ENCODE data around the gene GPR18. TPM values are rescaled to one million over a fixed set of nuclear protein-coding genes. Genes with fewer than 3 reads are reported as not detected.
A peak's percentile ranks its signal among the peaks of the same experiment; 100 is the strongest.

The GPR18 gene
- total RNA-seq, 4 donors from 2014 or later, result not detected

DNA sequence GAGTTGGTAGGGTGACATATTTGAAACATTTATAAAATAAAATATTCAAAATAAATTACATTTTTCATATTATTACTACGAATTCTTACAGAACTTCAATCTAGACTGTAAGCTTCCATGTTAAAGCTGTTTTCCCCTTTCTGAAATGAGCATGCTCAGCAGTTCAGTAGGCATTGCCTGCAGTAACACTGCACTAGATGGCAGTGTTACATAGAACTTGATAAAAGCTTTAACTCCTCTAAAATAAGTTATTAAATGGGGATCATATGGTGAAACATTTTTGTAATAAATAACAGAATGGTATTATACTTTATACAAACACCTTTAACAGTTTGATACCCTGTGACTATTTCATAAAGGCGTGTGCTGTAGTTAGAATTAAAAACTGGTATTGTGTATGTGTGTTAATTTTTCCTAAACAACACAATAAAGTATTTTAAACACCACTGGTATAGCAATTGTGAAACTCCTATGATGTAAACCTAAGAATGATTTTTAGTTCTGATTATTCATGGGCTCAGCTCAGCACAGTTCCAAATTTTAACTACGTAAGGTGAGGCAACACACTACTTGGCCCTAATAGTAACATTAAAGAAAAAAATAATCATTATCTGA is 11.6 kb upstream of the GPR18 start:
- Histone ChIP-seq H3K36me3 (peaks cover 0 to 16% (median 0%) of the 10 kb centered on the region in 3 donors), H3K4me3 (no peak overlapping the region), H3K4me1 (peaks cover 0 to 7% (median 3%) of the 10 kb centered on the region in 4 donors), H3K27ac (peak overlapping the region in 1 of 4 donors; percentile 35), H3K9me3 (peaks cover 0 to 5% (median 0%) of the 10 kb centered on the region in 4 donors), H3K27me3 (no peaks in the 10 kb centered on the region)
- no peak for DNase-seq (ENCODE audit: low spot score in 2 of 2)
- WGBS, 2 donors, result 62 to 69% methylated on average over 3 of the region's 3 CpGs
- TF ChIP-seq POLR2A (IDR thresholded peaks at IDR 0.05) (no peak), CTCF (IDR thresholded peaks at IDR 0.05) (peak; percentile 34 to 62 (median 52)), EP300 (IDR thresholded peaks at IDR 0.05) (peak in 1 of 2 donors; percentile 34)

DNA sequence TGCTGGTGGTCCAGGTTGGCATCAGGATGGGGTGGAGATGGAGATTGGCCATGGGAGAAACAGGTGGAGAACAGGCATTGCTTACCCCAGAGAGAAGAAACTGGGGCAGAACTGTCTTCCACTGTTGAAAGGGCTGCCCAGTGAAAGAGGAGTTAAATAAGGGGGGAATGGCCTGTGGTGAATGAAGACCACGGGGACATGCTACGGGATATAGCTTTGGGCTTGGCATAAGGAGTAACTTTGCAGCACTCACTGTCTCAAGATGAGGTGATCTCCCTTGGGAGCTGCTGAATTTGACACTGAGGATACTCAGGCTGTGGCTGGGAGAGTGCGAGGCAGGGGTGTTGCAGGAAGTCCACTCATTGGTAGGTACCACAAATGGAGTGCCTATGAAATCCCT is 10.6 kb upstream of the GPR18 start:
- Histone ChIP-seq H3K36me3 (peaks cover 0 to 16% (median 0%) of the 10 kb centered on the region in 3 donors), H3K4me3 (no peak overlapping the region), H3K27ac (no peak overlapping the region), H3K27me3 (no peaks in the 10 kb centered on the region), H3K4me1 (peaks cover 0 to 14% (median 6%) of the 10 kb centered on the region in 4 donors), H3K9me3 (peaks cover 0 to 5% (median 0%) of the 10 kb centered on the region in 4 donors)
- TF ChIP-seq CTCF (IDR thresholded peaks at IDR 0.05), result no peak
- TF ChIP-seq POLR2A (IDR thresholded peaks at IDR 0.05), result no peak
- TF ChIP-seq EP300 (IDR thresholded peaks at IDR 0.05), result no peak
- 80 to 87% methylated on average over 3 of the region's 3 CpGs for WGBS, 2 donors
- no peak for DNase-seq (ENCODE audit: low spot score in 2 of 2)

- TF ChIP-seq EP300 (IDR thresholded peaks at IDR 0.05), result no peak
- TF ChIP-seq CTCF (IDR thresholded peaks at IDR 0.05), result no peak
- no peak for TF ChIP-seq POLR2A (IDR thresholded peaks at IDR 0.05)
- Histone ChIP-seq H3K36me3 (peaks cover 0 to 16% (median 0%) of the 10 kb centered on the region in 3 donors), H3K9me3 (peaks cover 0 to 5% (median 0%) of the 10 kb centered on the region in 4 donors), H3K4me3 (no peak overlapping the region), H3K27me3 (no peaks in the 10 kb centered on the region), H3K4me1 (peaks cover 0 to 14% (median 7%) of the 10 kb centered on the region in 4 donors), H3K27ac (no peak overlapping the region)
- WGBS, 2 donors, result 92 to 96% methylated on average over 4 of the region's 4 CpGs
- DNase-seq (ENCODE audit: low spot score in 2 of 2), result no peak
These were observed 9.7 kb upstream of the GPR18 start for GRCh38 chr13:99267927-99268326.

- no peaks in the 10 kb centered on the region for H3K9me3 ChIP-seq
- peaks cover 0 to 8% (median 0%) of the 10 kb centered on the region in 3 donors for H3K36me3 ChIP-seq
- DNase-seq (ENCODE audit: low spot score in 2 of 2), result no peak
- peaks cover 0 to 13% (median 5%) of the 10 kb centered on the region in 4 donors for H3K4me1 ChIP-seq
- no peak overlapping the region for H3K27ac ChIP-seq
- no peak for TF ChIP-seq CTCF (IDR thresholded peaks at IDR 0.05)
- TF ChIP-seq EP300 (IDR thresholded peaks at IDR 0.05), result no peak
- TF ChIP-seq POLR2A (IDR thresholded peaks at IDR 0.05), result no peak
- H3K27me3 ChIP-seq, result no peaks in the 10 kb centered on the region
- no peak overlapping the region for H3K4me3 ChIP-seq
- WGBS, 2 donors, result 86 to 88% methylated on average over 6 of the region's 6 CpGs
These were observed 8.6 kb upstream of the GPR18 start for GRCh38 chr13:99266827-99267226.

GRCh38 chr13:99265821-99266426 is 7.7 kb upstream of the GPR18 start:
- Histone ChIP-seq H3K4me1 (peaks cover 0 to 15% (median 3%) of the 10 kb centered on the region in 4 donors), H3K36me3 (peaks cover 0 to 8% (median 0%) of the 10 kb centered on the region in 3 donors), H3K27me3 (no peaks in the 10 kb centered on the region), H3K4me3 (no peak overlapping the region), H3K27ac (no peak overlapping the region), H3K9me3 (no peaks in the 10 kb centered on the region)
- TF ChIP-seq CTCF (IDR thresholded peaks at IDR 0.05) (peak; percentile 38 to 54 (median 45)), EP300 (IDR thresholded peaks at IDR 0.05) (no peak)
- WGBS, 2 donors, result 38 to 39% methylated on average over 3 of the region's 3 CpGs
- DNase-seq (ENCODE audit: low spot score in 2 of 2), result no peak
